HepG2 (cell line): Measurements from ENCODE around the gene SLC4A7. TPM values are rescaled to one million over a fixed set of nuclear protein-coding genes. Genes with fewer than 3 reads are reported as not detected.

Experiments
- AKAP8 ChIP-seq: sonication (generic); formaldehyde crosslinking; IDR thresholded peaks from 2 replicates; pipeline ENCODE4 v1.5.1; 2020; ENCODE audit warnings: mild to moderate bottlenecking, missing genetic modification reagents
- BORCS8-MEF2B ChIP-seq: sonication (generic); formaldehyde crosslinking; IDR thresholded peaks from 2 replicates; pipeline ENCODE4 v1.8.0; 2022; ENCODE audit warnings: mild to moderate bottlenecking, missing genetic modification reagents
- CERS6 ChIP-seq: sonication (generic); formaldehyde crosslinking; IDR thresholded peaks from 2 replicates; pipeline ENCODE4 v1.5.0; 2020; ENCODE audit warnings: missing genetic modification reagents
- FIP1L1 ChIP-seq: fragments of 200-400 bp; formaldehyde crosslinking; IDR thresholded peaks from 2 replicates; pipeline ENCODE4 v1.6.1; 2018; ENCODE audit warnings: low read depth, mild to moderate bottlenecking, low read length, moderate library complexity, borderline replicate concordance; ENCODE audit not compliant: insufficient read depth
- HMG20A ChIP-seq: IDR thresholded peaks from 2 replicates; pipeline ENCODE4 v1.6.1; 2016; ENCODE audit warnings: borderline replicate concordance
- JUND ChIP-seq: sonication (generic); formaldehyde crosslinking; IDR thresholded peaks from 2 replicates; pipeline ENCODE4 v1.8.0; 2022; ENCODE audit warnings: mild to moderate bottlenecking, missing genetic modification reagents
- KAT8 ChIP-seq: IDR thresholded peaks from 2 replicates; pipeline ENCODE4 v1.6.1; 2016; ENCODE audit warnings: missing genetic modification reagents, missing compliant biosample characterization
- LCORL ChIP-seq, 2 experiments: fragments of 450-650 bp in 1 of 2; sonication (generic) in 1 of 2; formaldehyde crosslinking in 1 of 2; IDR thresholded peaks; 2 replicates each; pipeline versions ENCODE4 v1.5.0 to v1.6.1; 2017 to 2020; ENCODE audit warnings: antibody characterized with exemption in 1 of 2, missing genetic modification reagents in 1 of 2
- MAFF ChIP-seq: IDR thresholded peaks from 2 replicates; pipeline ENCODE4 v1.6.1; 2011; ENCODE audit warnings: low read depth, low read length, improper control_type of control experiment
- NAIF1 ChIP-seq: sonication (generic); formaldehyde crosslinking; IDR thresholded peaks from 2 replicates; pipeline ENCODE4 v1.5.0; 2020; ENCODE audit warnings: mild to moderate bottlenecking, missing genetic modification reagents, borderline replicate concordance
- NR2F6 ChIP-seq, 2 experiments: IDR thresholded peaks; 2 replicates each; pipeline ENCODE4 v1.6.1; 2016; ENCODE audit warnings: antibody characterized with exemption in 1 of 2, mild to moderate bottlenecking in 1 of 2
- POGZ ChIP-seq: sonication (generic); formaldehyde crosslinking; IDR thresholded peaks from 2 replicates; pipeline ENCODE4 v1.4.0; 2020; ENCODE audit warnings: mild to moderate bottlenecking, missing genetic modification reagents
- RXRB ChIP-seq: IDR thresholded peaks from 2 replicates; pipeline ENCODE4 v1.6.1; 2016; ENCODE audit warnings: borderline replicate concordance, missing genetic modification reagents, missing compliant biosample characterization
- SOX5 ChIP-seq: IDR thresholded peaks from 2 replicates; pipeline ENCODE4 v1.6.1; 2016; ENCODE audit warnings: borderline replicate concordance
- STAT6 ChIP-seq: sonication (generic); formaldehyde crosslinking; IDR thresholded peaks from 2 replicates; pipeline ENCODE4 v1.4.0; 2020; ENCODE audit warnings: missing genetic modification reagents, mild to moderate bottlenecking, borderline replicate concordance
- TP53 ChIP-seq: sonication (generic); formaldehyde crosslinking; conservative IDR thresholded peaks from 2 replicates; pipeline ENCODE4 v1.4.0; 2020; ENCODE audit warnings: missing genetic modification reagents
- ZFYVE20 ChIP-seq: sonication (generic); formaldehyde crosslinking; IDR thresholded peaks from 2 replicates; pipeline ENCODE4 v1.8.0; 2023; ENCODE audit warnings: low read depth, mild to moderate bottlenecking, moderate library complexity, missing genetic modification reagents, borderline replicate concordance
- ZNF180 ChIP-seq: sonication (generic); formaldehyde crosslinking; IDR thresholded peaks from 2 replicates; pipeline ENCODE4 v1.4.0; 2020; ENCODE audit warnings: low read depth, missing genetic modification reagents, borderline replicate concordance
- ZNF24 ChIP-seq: fragments of 450-650 bp; IDR thresholded peaks from 2 replicates; pipeline ENCODE4 v1.6.1; 2017; ENCODE audit warnings: antibody characterized with exemption, mild to moderate bottlenecking
- polyA plus RNA-seq, 8 experiments: library from polyadenylated mRNA; depleted of rRNA in 3 of 8; stranded (reverse) in 7 of 8; unstranded in 1 of 8; fragments of >200 nt; fragmentation: Illumina TruSeq in 4 of 8; extraction: Trizol in 4 of 8; gene quantifications; 2 replicates each; pipeline versions ENCODE4 v1.2.1 to v1.2.3, GENCODE V29; 2011 to 2016; ENCODE audit warnings: low read depth in 4 of 8, missing spikeins in 1 of 8, mixed read lengths in 1 of 8; ENCODE audit not compliant: insufficient read depth in 1 of 8
- total RNA-seq, 5 experiments: library from RNA; depleted of rRNA; stranded (reverse); fragments of >200 nt; fragmentation: Illumina TruSeq; extraction: Trizol; gene quantifications; 2 replicates each; pipeline ENCODE4 v1.2.3, GENCODE V29; 2016; ENCODE audit warnings: low read depth in 1 of 5
- TF ChIP-seq, protein P1 (sequence below): sonication (generic); formaldehyde crosslinking; IDR thresholded peaks from 2 replicates; pipeline ENCODE4 v1.5.1; 2020; ENCODE audit warnings: missing genetic modification reagents, mild to moderate bottlenecking, borderline replicate concordance
- TF ChIP-seq, protein P2 (sequence below): sonication (generic); formaldehyde crosslinking; IDR thresholded peaks from 2 replicates; pipeline ENCODE4 v1.4.0; 2020; ENCODE audit warnings: mild to moderate bottlenecking, missing genetic modification reagents
- TF ChIP-seq, protein P3 (sequence below): sonication (generic); formaldehyde crosslinking; IDR thresholded peaks from 2 replicates; pipeline ENCODE4 v1.5.0; 2020; ENCODE audit warnings: missing genetic modification reagents, mild to moderate bottlenecking, borderline replicate concordance

The SLC4A7 gene
- total and polyA plus RNA-seq, 2 of the 13 experiments (the other 11 are each of a cell fraction or from before 2014, with no cell fraction given): 16.4 to 43.8 TPM

DNA sequence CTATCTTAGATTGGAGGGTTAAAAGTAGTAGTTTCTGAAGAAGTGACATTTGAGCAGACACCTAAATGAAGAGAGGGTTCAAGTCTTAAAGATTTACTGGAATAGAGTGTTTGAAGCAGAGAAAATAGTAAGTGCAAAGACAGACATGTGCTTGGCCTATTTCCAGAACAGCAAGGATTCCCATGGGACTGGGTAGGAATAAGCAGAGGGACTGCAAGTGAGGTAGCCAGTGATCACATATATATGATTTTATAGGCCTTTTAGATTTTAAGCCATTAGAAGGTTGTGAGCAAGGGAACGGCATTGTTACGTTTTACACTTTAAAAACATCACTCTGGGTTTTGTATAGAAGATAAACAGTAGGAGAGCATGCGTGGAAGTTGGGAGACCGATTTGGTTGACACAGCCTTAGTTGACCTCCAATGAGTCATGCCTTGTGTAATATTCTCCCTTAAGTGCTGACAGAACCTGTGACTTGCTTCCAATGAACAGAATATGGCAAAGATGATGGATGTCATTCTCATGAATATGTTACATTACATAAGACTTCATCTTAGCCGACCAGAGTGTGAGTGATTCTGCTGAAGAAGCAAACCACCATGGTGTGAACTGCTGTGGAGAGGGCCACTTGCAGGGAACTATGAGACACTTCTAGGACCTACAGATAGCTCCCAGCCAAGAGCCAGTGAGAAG lies 37.1 kb upstream of the SLC4A7 start (continued):
- TF ChIP-seq, protein P1, sequence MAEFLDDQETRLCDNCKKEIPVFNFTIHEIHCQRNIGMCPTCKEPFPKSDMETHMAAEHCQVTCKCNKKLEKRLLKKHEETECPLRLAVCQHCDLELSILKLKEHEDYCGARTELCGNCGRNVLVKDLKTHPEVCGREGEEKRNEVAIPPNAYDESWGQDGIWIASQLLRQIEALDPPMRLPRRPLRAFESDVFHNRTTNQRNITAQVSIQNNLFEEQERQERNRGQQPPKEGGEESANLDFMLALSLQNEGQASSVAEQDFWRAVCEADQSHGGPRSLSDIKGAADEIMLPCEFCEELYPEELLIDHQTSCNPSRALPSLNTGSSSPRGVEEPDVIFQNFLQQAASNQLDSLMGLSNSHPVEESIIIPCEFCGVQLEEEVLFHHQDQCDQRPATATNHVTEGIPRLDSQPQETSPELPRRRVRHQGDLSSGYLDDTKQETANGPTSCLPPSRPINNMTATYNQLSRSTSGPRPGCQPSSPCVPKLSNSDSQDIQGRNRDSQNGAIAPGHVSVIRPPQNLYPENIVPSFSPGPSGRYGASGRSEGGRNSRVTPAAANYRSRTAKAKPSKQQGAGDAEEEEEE (CRISPR knock-in tag): no peak
- TF ChIP-seq ZNF24 (no peak), JUND (CRISPR knock-in tag) (peak; percentile 94), BORCS8-MEF2B (CRISPR knock-in tag) (no peak), HMG20A (CRISPR knock-in tag) (peak; percentile 72; the same call in 1 of the 2 replicates), POGZ (0 out of 2 replicates have a peak, but pooled peaks have one; percentile 45), FIP1L1 (no peak), KAT8 (CRISPR knock-in tag) (peak; percentile 48; the same call in 1 of the 2 replicates), STAT6 (CRISPR knock-in tag) (no peak), TP53 (CRISPR knock-in tag) (no peak), NR2F6 (IDR thresholded peaks at IDR 0.05) (peak; percentile 56), NR2F6 (CRISPR knock-in tag; IDR thresholded peaks at IDR 0.05) (peak; percentile 77), MAFF (peak; percentile 61; the same call in 1 of the 2 replicates), ZFYVE20 (CRISPR knock-in tag) (no peak), LCORL (IDR thresholded peaks at IDR 0.05) (no peak), LCORL (CRISPR knock-in tag; IDR thresholded peaks at IDR 0.05) (no peak), ZNF180 (CRISPR knock-in tag) (no peak), CERS6 (CRISPR knock-in tag) (no peak), AKAP8 (CRISPR knock-in tag) (no peak), RXRB (peak; percentile 99), SOX5 (CRISPR knock-in tag) (peak; percentile 46; the same call in 1 of the 2 replicates), NAIF1 (CRISPR knock-in tag) (no peak)
- TF ChIP-seq, protein P2, sequence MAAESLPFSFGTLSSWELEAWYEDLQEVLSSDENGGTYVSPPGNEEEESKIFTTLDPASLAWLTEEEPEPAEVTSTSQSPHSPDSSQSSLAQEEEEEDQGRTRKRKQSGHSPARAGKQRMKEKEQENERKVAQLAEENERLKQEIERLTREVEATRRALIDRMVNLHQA (CRISPR knock-in tag): no peak
- TF ChIP-seq, protein P3, sequence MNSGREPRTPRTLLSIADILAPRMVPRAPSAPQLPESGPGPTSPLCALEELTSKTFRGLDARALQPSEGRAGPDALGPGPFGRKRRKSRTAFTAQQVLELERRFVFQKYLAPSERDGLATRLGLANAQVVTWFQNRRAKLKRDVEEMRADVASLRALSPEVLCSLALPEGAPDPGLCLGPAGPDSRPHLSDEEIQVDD (CRISPR knock-in tag): no peak
